ENCODE measurements around the gene ATP10D.
"Not testable (repeated sequence)": the region's sequence is repeated elsewhere in the genome, so short reads cannot be mapped to it uniquely, and the experiment has no call there.

ATP10D gene

GRCh38 chr4:47532658-47533057 lies 47.6 kb downstream of the ATP10D start:
- H4K20me1 ChIP-seq, result peaks cover 8% of the 10 kb centered on the region
- peaks cover 36% of the 10 kb centered on the region for H3K4me1 ChIP-seq

GRCh38 chr4:47533689-47534347 lies 48.7 kb downstream of the ATP10D start:
- H3K9ac ChIP-seq, result no peak overlapping the region
- peak overlapping the region; percentile 31 for H3K4me2 ChIP-seq
- H3K9me3 ChIP-seq, result peaks cover 21% of the 10 kb centered on the region
- H4K20me1 ChIP-seq, result peaks cover 8% of the 10 kb centered on the region
- no peak for TF ChIP-seq Cebpa-rat (IDR thresholded peaks at IDR 0.05)
- H3K4me1 ChIP-seq, result peaks cover 36% of the 10 kb centered on the region
- H3K4me3 ChIP-seq, result no peak overlapping the region
- H3K27ac ChIP-seq, result no peak overlapping the region
- H3K36me3 ChIP-seq, result no peaks in the 10 kb centered on the region
- H3K27me3 ChIP-seq, result no peaks in the 10 kb centered on the region

More at GRCh38 chr4:47532658-47533057, 47.6 kb downstream of the ATP10D start:
- Histone ChIP-seq H3K27me3 (no peaks in the 10 kb centered on the region), H3K9ac (no peak overlapping the region), H3K9me3 (peaks cover 21% of the 10 kb centered on the region), H3K4me3 (no peak overlapping the region), H3K36me3 (no peaks in the 10 kb centered on the region), H3K4me2 (peak overlapping the region; percentile 64), H3K27ac (no peak overlapping the region)
- TF ChIP-seq Cebpa-rat (IDR thresholded peaks at IDR 0.05), result no peak

- H3K27ac ChIP-seq, result no peak overlapping the region
- H3K4me3 ChIP-seq, result no peak overlapping the region
- peaks cover 8% of the 10 kb centered on the region for H4K20me1 ChIP-seq
- no peak overlapping the region for H3K4me2 ChIP-seq
- H3K9me3 ChIP-seq, result peaks cover 13% of the 10 kb centered on the region
- no peak for TF ChIP-seq Cebpa-rat (IDR thresholded peaks at IDR 0.05)
- H3K9ac ChIP-seq, result no peak overlapping the region
- H3K4me1 ChIP-seq, result peaks cover 36% of the 10 kb centered on the region
- no peaks in the 10 kb centered on the region for H3K27me3 ChIP-seq
- no peaks in the 10 kb centered on the region for H3K36me3 ChIP-seq
Measured at GRCh38 chr4:47534772-47535171, 49.7 kb downstream of the ATP10D start.

GRCh38 chr4:47535567-47536147 lies 50.6 kb downstream of the ATP10D start:
- Histone ChIP-seq H3K4me1 (peaks cover 36% of the 10 kb centered on the region), H3K9me3 (peaks cover 10% of the 10 kb centered on the region), H3K36me3 (no peaks in the 10 kb centered on the region), H3K4me2 (no peak overlapping the region), H4K20me1 (peaks cover 8% of the 10 kb centered on the region), H3K9ac (no peak overlapping the region), H3K27me3 (no peaks in the 10 kb centered on the region), H3K4me3 (no peak overlapping the region), H3K27ac (no peak overlapping the region)
- TF ChIP-seq Cebpa-rat (IDR thresholded peaks at IDR 0.05), result no peak

- Histone ChIP-seq H4K20me1 (peaks cover 6% of the 10 kb centered on the region), H3K4me3 (no peak overlapping the region), H3K4me1 (peaks cover 22% of the 10 kb centered on the region), H3K27me3 (no peaks in the 10 kb centered on the region), H3K4me2 (no peak overlapping the region), H3K9ac (no peak overlapping the region), H3K27ac (no peak overlapping the region), H3K36me3 (no peaks in the 10 kb centered on the region), H3K9me3 (peaks cover 10% of the 10 kb centered on the region)
- TF ChIP-seq Cebpa-rat (IDR thresholded peaks at IDR 0.05), result no peak
Measured at GRCh38 chr4:47536966-47537365, 51.9 kb downstream of the ATP10D start.

- H3K9ac ChIP-seq, result no peak overlapping the region
- H3K36me3 ChIP-seq, result no peaks in the 10 kb centered on the region
- H4K20me1 ChIP-seq, result no peaks in the 10 kb centered on the region
- no peaks in the 10 kb centered on the region for H3K27me3 ChIP-seq
- no peak overlapping the region for H3K4me2 ChIP-seq
- H3K4me1 ChIP-seq, result peaks cover 9% of the 10 kb centered on the region
- TF ChIP-seq Cebpa-rat (IDR thresholded peaks at IDR 0.05), result no peak
- H3K9me3 ChIP-seq, result peaks cover 10% of the 10 kb centered on the region
- H3K27ac ChIP-seq, result no peak overlapping the region
- H3K4me3 ChIP-seq, result no peak overlapping the region
Measured at GRCh38 chr4:47538111-47538824, 53.2 kb downstream of the ATP10D start.

GRCh38 chr4:47538825-47539154 lies 53.7 kb downstream of the ATP10D start:
- Histone ChIP-seq H3K9me3 (peaks cover 10% of the 10 kb centered on the region), H4K20me1 (no peaks in the 10 kb centered on the region), H3K9ac (no peak overlapping the region), H3K4me2 (no peak overlapping the region), H3K27me3 (no peaks in the 10 kb centered on the region), H3K4me3 (no peak overlapping the region), H3K36me3 (no peaks in the 10 kb centered on the region), H3K27ac (no peak overlapping the region), H3K4me1 (peaks cover 4% of the 10 kb centered on the region)
- no peak for TF ChIP-seq Cebpa-rat (IDR thresholded peaks at IDR 0.05)

GRCh38 chr4:47542640-47543039 lies 57.6 kb downstream of the ATP10D start:
- H3K27ac ChIP-seq, H3K36me3 ChIP-seq, H3K4me3 ChIP-seq: not testable (repeated sequence)

GRCh38 chr4:47543331-47543730 lies 58.3 kb downstream of the ATP10D start:
- Histone ChIP-seq H3K9me3 (no peaks in the 10 kb centered on the region), H3K27me3 (no peaks in the 10 kb centered on the region), H3K9ac (no peak overlapping the region), H4K20me1 (no peaks in the 10 kb centered on the region), H3K4me2 (no peak overlapping the region), H3K27ac (no peak overlapping the region), H3K4me1 (no peaks in the 10 kb centered on the region), H3K4me3 (no peak overlapping the region), H3K36me3 (no peaks in the 10 kb centered on the region)
- TF ChIP-seq Cebpa-rat (IDR thresholded peaks at IDR 0.05), result no peak

More at GRCh38 chr4:47542640-47543039, 57.6 kb downstream of the ATP10D start:
- not testable (repeated sequence) for H3K9me3 ChIP-seq, H3K4me1 ChIP-seq, H3K4me2 ChIP-seq, H4K20me1 ChIP-seq, H3K27me3 ChIP-seq, H3K9ac ChIP-seq

- H3K36me3 ChIP-seq, H3K9ac ChIP-seq, H3K4me3 ChIP-seq, H3K9me3 ChIP-seq, H3K4me2 ChIP-seq, H4K20me1 ChIP-seq, H3K27me3 ChIP-seq, H3K27ac ChIP-seq, H3K4me1 ChIP-seq: not testable (repeated sequence)
Measured at GRCh38 chr4:47550357-47550756, 65.3 kb downstream of the ATP10D start.
